IMR-90 (cell line): ENCODE measurements around the gene PSMB3. TPM values are rescaled to one million over a fixed set of nuclear protein-coding genes. Genes with fewer than 3 reads are reported as not detected.

Experiments
- ATAC-seq: fragments of 200-7000 bp; cut with Tn5 transposase; 2 replicates; pipeline ENCODE4 v1.9.1; 2020; ENCODE audit warnings: low read depth, mild to moderate bottlenecking, moderate library complexity
- BruUV-seq: library from RNA; stranded (reverse); fragments of 400-500 nt; replicated peaks from 2 replicates; lab custom pipeline; 2021; lab: Mats Ljungman, UMichigan
- CTCF ChIA-PET: fragments of 300-600 bp; formaldehyde crosslinking; extraction: SDS; loops from one replicate; lab custom pipeline; 2021; ENCODE audit warnings: antibody characterized with exemption; lab: Yijun Ruan, JAX
- POLR2A ChIA-PET: fragments of 300-600 bp; sonication (Branson Sonifier 250); formaldehyde crosslinking; loops from one replicate; lab custom pipeline; 2022; ENCODE audit warnings: antibody characterized with exemption; ENCODE audit not compliant: unreplicated experiment; lab: Charles Lee
- DNase-seq: peaks from one replicate; pipeline ENCODE4 v3.0.0; 2013
- H2AFZ ChIP-seq: replicated peaks from 2 replicates; pipeline ENCODE3; 2013; ENCODE audit warnings: low read length, mild to moderate bottlenecking; ENCODE audit not compliant: poor library complexity
- H2AK5ac ChIP-seq: 2 replicates; pipeline ENCODE4 v1.6.1; 2013; ENCODE audit warnings: low read depth, low read length, inconsistent platforms
- H2AK9ac ChIP-seq: replicated peaks from 2 replicates; pipeline ENCODE3; 2013; ENCODE audit warnings: mild to moderate bottlenecking, low read depth, low read length, moderate library complexity; ENCODE audit not compliant: poor library complexity
- H2BK120ac ChIP-seq: 2 replicates; pipeline ENCODE4 v1.6.1; 2013; ENCODE audit warnings: low read depth, low read length, inconsistent platforms
- H2BK15ac ChIP-seq: 3 replicates; pipeline ENCODE4 v1.6.1; 2013; ENCODE audit warnings: low read depth, low read length, inconsistent platforms
- H2BK20ac ChIP-seq: 2 replicates; pipeline ENCODE4 v1.6.1; 2013; ENCODE audit warnings: low read depth, mild to moderate bottlenecking, inconsistent platforms, low read length, moderate library complexity
- H2BK5ac ChIP-seq: 2 replicates; pipeline ENCODE4 v1.6.1; 2013; ENCODE audit warnings: mild to moderate bottlenecking, low read depth, low read length, inconsistent platforms; ENCODE audit not compliant: poor library complexity, severe bottlenecking
- H3K14ac ChIP-seq: replicated peaks from 2 replicates; pipeline ENCODE4 v1.6.1; 2013; ENCODE audit warnings: low read depth, low read length, inconsistent platforms
- H3K18ac ChIP-seq: 2 replicates; pipeline ENCODE4 v1.6.1; 2013; ENCODE audit warnings: low read depth, low read length, control low read depth
- H3K23ac ChIP-seq: 2 replicates; pipeline ENCODE4 v1.6.1; 2013; ENCODE audit warnings: low read depth, low read length, inconsistent platforms
- H3K27ac ChIP-seq: 2 replicates; pipeline ENCODE4 v1.5.1; 2013; ENCODE audit warnings: mild to moderate bottlenecking, control low read depth, low read length; ENCODE audit not compliant: insufficient read depth
- H3K27me3 ChIP-seq: 2 replicates; pipeline ENCODE4 v1.6.1; 2013; ENCODE audit warnings: low read length; ENCODE audit not compliant: control insufficient read depth, insufficient read depth
- H3K36me3 ChIP-seq: 2 replicates; pipeline ENCODE4 v1.6.1; 2013; ENCODE audit warnings: low read length, mixed read lengths; ENCODE audit not compliant: control insufficient read depth, insufficient read depth
- H3K4ac ChIP-seq: 2 replicates; pipeline ENCODE4 v1.6.1; 2013; ENCODE audit warnings: low read depth, low read length, inconsistent platforms
- H3K4me1 ChIP-seq: 2 replicates; pipeline ENCODE4 v1.6.1; 2013; ENCODE audit warnings: low read length, mixed read lengths; ENCODE audit not compliant: control insufficient read depth, insufficient read depth
- H3K4me2 ChIP-seq: 2 replicates; pipeline ENCODE4 v1.6.1; 2013; ENCODE audit warnings: low read depth, mild to moderate bottlenecking, control low read depth, low read length, moderate library complexity
- H3K4me3 ChIP-seq: 2 replicates; pipeline ENCODE4 v1.5.1; 2013; ENCODE audit warnings: low read depth, mild to moderate bottlenecking, control low read depth, low read length, moderate library complexity; ENCODE audit not compliant: insufficient read depth
- H3K56ac ChIP-seq: 2 replicates; pipeline ENCODE4 v1.6.1; 2013; ENCODE audit warnings: low read length, inconsistent platforms; ENCODE audit not compliant: insufficient read depth; ENCODE audit errors: extremely low read depth
- H3K79me1 ChIP-seq, 2 experiments: 2 replicates each; pipeline ENCODE4 v1.6.1; 2013; ENCODE audit warnings: low read length in 2 of 2, inconsistent platforms in 1 of 2, low read depth in 1 of 2
- H3K9ac ChIP-seq: 2 replicates; pipeline ENCODE4 v1.6.1; 2013; ENCODE audit warnings: low read depth, low read length, control low read depth
- H3K9me1 ChIP-seq: 2 replicates; pipeline ENCODE4 v1.6.1; 2013; ENCODE audit warnings: low read length, inconsistent platforms; ENCODE audit not compliant: insufficient read depth
- H3K9me3 ChIP-seq: 2 replicates; pipeline ENCODE4 v1.6.1; 2013; ENCODE audit warnings: low read length; ENCODE audit not compliant: control insufficient read depth, insufficient read depth
- H4K20me1 ChIP-seq: 2 replicates; pipeline ENCODE4 v1.6.1; 2013; ENCODE audit warnings: low read length, inconsistent platforms; ENCODE audit not compliant: insufficient read depth
- H4K5ac ChIP-seq: 2 replicates; pipeline ENCODE4 v1.6.1; 2013; ENCODE audit warnings: mild to moderate bottlenecking, low read depth, low read length, control low read depth
- H4K8ac ChIP-seq, 2 experiments: 2 replicates each; pipeline ENCODE4 v1.6.1; 2013; ENCODE audit warnings: low read depth in 2 of 2, low read length in 2 of 2, control low read depth in 1 of 2, inconsistent platforms in 1 of 2
- H4K91ac ChIP-seq: 2 replicates; pipeline ENCODE4 v1.6.1; 2013; ENCODE audit warnings: low read depth, low read length, inconsistent platforms; ENCODE audit not compliant: insufficient read depth
- BHLHE40 ChIP-seq: fragments of 150-350 bp; IDR thresholded peaks from 2 replicates; pipeline ENCODE4 v1.6.1; 2016; ENCODE audit warnings: mild to moderate bottlenecking, low read depth, low read length
- CEBPB ChIP-seq: IDR thresholded peaks from 2 replicates; pipeline ENCODE4 v1.6.1; 2012; ENCODE audit warnings: low read depth, low read length, improper control_type of control experiment
- CHD1 ChIP-seq: IDR thresholded peaks from 2 replicates; pipeline ENCODE4 v1.6.1; 2012; ENCODE audit warnings: low read depth, low read length, improper control_type of control experiment
- CTCF ChIP-seq: conservative IDR thresholded peaks from 2 replicates; pipeline ENCODE4 v1.5.1; 2012; ENCODE audit warnings: mild to moderate bottlenecking, low read depth, low read length, improper control_type of control experiment
- FOS ChIP-seq: fragments of 150-350 bp; IDR thresholded peaks from 2 replicates; pipeline ENCODE4 v1.6.1; 2016; ENCODE audit warnings: low read depth, low read length
- MAFK ChIP-seq: IDR thresholded peaks from 2 replicates; pipeline ENCODE4 v1.6.1; 2012; ENCODE audit warnings: low read depth, low read length, improper control_type of control experiment
- MAZ ChIP-seq: IDR thresholded peaks from 2 replicates; pipeline ENCODE4 v1.6.1; 2012; ENCODE audit warnings: low read depth, mild to moderate bottlenecking, low read length, improper control_type of control experiment, moderate library complexity, borderline replicate concordance
- MXI1 ChIP-seq: IDR thresholded peaks from 2 replicates; pipeline ENCODE4 v1.6.1; 2012; ENCODE audit warnings: low read depth, mild to moderate bottlenecking, low read length, moderate library complexity, borderline replicate concordance
- NFE2L2 ChIP-seq: fragments of 150-350 bp; IDR thresholded peaks from 2 replicates; pipeline ENCODE4 v1.6.1; 2016; ENCODE audit warnings: low read depth, mild to moderate bottlenecking, low read length
- POLR2A ChIP-seq: IDR thresholded peaks from 2 replicates; pipeline ENCODE4 v1.6.1; 2012; ENCODE audit warnings: mild to moderate bottlenecking, low read depth, low read length
- RAD21 ChIP-seq: IDR thresholded peaks from 2 replicates; pipeline ENCODE4 v1.6.1; 2012; ENCODE audit warnings: low read length, improper control_type of control experiment
- RCOR1 ChIP-seq: IDR thresholded peaks from 2 replicates; pipeline ENCODE4 v1.6.1; 2012; ENCODE audit warnings: mild to moderate bottlenecking, low read length, improper control_type of control experiment; ENCODE audit not compliant: insufficient replicate concordance
- RFX5 ChIP-seq: IDR thresholded peaks from 2 replicates; pipeline ENCODE4 v1.8.0; 2012; ENCODE audit warnings: low read depth, mild to moderate bottlenecking, low read length, moderate library complexity
- SMC3 ChIP-seq: fragments of 150-350 bp; IDR thresholded peaks from 2 replicates; pipeline ENCODE4 v1.6.1; 2016; ENCODE audit warnings: low read depth, mild to moderate bottlenecking, antibody characterized with exemption, low read length, moderate library complexity
- USF2 ChIP-seq: fragments of 150-350 bp; IDR thresholded peaks from 2 replicates; pipeline ENCODE4 v1.6.1; 2017; ENCODE audit warnings: mild to moderate bottlenecking, antibody characterized with exemption, low read length, low read depth
- whole genome bisulfite sequencing, 2 experiments: methylation state at CpG; one replicate each; pipeline versions ENCODE4 v1.1.5 to v1.1.7; 2013; ENCODE audit warnings: missing lambda C conversion rate in 2 of 2; ENCODE audit not compliant: insufficient read length in 1 of 2; ENCODE audit errors: extremely low coverage in 2 of 2; 5-methylcytosine and 5-hydroxymethylcytosine counted together
- dilution Hi-C: fragments of 300-500 bp; cut with HindIII; formaldehyde crosslinking; loops from one replicate; pipeline ENCODE4 v1.14.3; 2018; ENCODE audit warnings: low sequenced_read_pairs; ENCODE audit not compliant: unreplicated experiment
- in situ Hi-C: fragments of 300-500 bp; cut with MboI; formaldehyde crosslinking; loops from 3 replicates; pipeline ENCODE4 v1.14.3; 2019; ENCODE audit warnings: low sequenced_read_pairs, inconsistent platforms, mixed read lengths
- intact Hi-C: fragments of 100-400 bp; cut with micrococcal nuclease; formaldehyde crosslinking; loops from 2 replicates; pipeline ENCODE4 v1.10.0; 2022
- polyA plus RNA-seq, 3 experiments: library from polyadenylated mRNA; depleted of rRNA; stranded (reverse); fragments of >200 nt; gene quantifications; 2 replicates each; pipeline ENCODE4 v1.2.3, GENCODE V29; 2012; ENCODE audit warnings: low replicate concordance in 1 of 3
- total RNA-seq: library from RNA; depleted of rRNA; stranded (reverse); fragments of >200 nt; gene quantifications from 2 replicates; pipeline ENCODE4 v1.2.3, GENCODE V29; 2012

Gene PSMB3
- total and polyA plus RNA-seq, 2 of the 4 experiments (the other 2 are of a cell fraction), result 480 to 828 TPM

GRCh38 chr17:38779965-38780752 lies 27.6 kb downstream of the PSMB3 start:
- Histone ChIP-seq H3K79me1 (peaks cover 15 to 27% of the 10 kb centered on the region in 2 experiments; a peak in 3 of 4 replicates), H2BK5ac (no peak overlapping the region), H4K91ac (no peak overlapping the region), H2BK15ac (no peak overlapping the region), H3K14ac (no peak overlapping the region), H4K5ac (no peak overlapping the region), H3K36me3 (peaks cover 76% of the 10 kb centered on the region), H2BK120ac (no peak overlapping the region), H2BK20ac (no peak overlapping the region), H3K27me3 (no peaks in the 10 kb centered on the region), H3K4me2 (no peak overlapping the region), H3K27ac (no peak overlapping the region), H4K20me1 (no peaks in the 10 kb centered on the region; the same call in 1 of the 2 replicates), H2AFZ (no peak overlapping the region), H3K9me1 (peaks cover 7% of the 10 kb centered on the region; the same call in 1 of the 2 replicates), H2AK9ac (no peak overlapping the region), H3K56ac (no peak overlapping the region), H3K9me3 (no peaks in the 10 kb centered on the region), H3K18ac (no peak overlapping the region), H3K9ac (no peak overlapping the region), H4K8ac (no peak overlapping the region), H3K4me3 (no peak overlapping the region), H2AK5ac (no peak overlapping the region), H3K4me1 (no peaks in the 10 kb centered on the region; the same call in 1 of the 2 replicates), H3K4ac (no peak overlapping the region), H3K23ac (no peak overlapping the region)
- no TSS peak for BruUV-seq
- ATAC-seq (no peak), DNase-seq (no peak)
- in situ Hi-C loops (no loop called here), dilution Hi-C loops (no loop called here), intact Hi-C loops (no loop called here)
- 93% methylated on average over 3 of the region's 23 CpGs; no CpG with 5 or more reads in 1 of the 2 experiments for WGBS, 2 experiments
- POLR2A ChIA-PET, result no interaction called here
- CTCF ChIA-PET, result no interaction called here
- no peak for TF ChIP-seq CTCF
- TF ChIP-seq RAD21, result no peak
- TF ChIP-seq CHD1, result no peak
- TF ChIP-seq USF2, result no peak
- TF ChIP-seq POLR2A, result no peak
- TF ChIP-seq MAZ, result no peak
- TF ChIP-seq MAFK, result no peak
- TF ChIP-seq CEBPB, result no peak
- no peak for TF ChIP-seq RFX5
- TF ChIP-seq BHLHE40, result no peak
- no peak for TF ChIP-seq FOS
- no peak for TF ChIP-seq MXI1
- no peak for TF ChIP-seq SMC3
- no peak for TF ChIP-seq RCOR1
- no peak for TF ChIP-seq NFE2L2
